Measurements from ENCODE around the gene MEIS2.

MEIS2 gene

GRCh38 chr15:36863570-36863969 lies 236.8 kb downstream of the MEIS2 start:
- DNase-seq = no peak

- DNase-seq = no peak
These were observed 239.6 kb downstream of the MEIS2 start for GRCh38 chr15:36860792-36861191.

DNA sequence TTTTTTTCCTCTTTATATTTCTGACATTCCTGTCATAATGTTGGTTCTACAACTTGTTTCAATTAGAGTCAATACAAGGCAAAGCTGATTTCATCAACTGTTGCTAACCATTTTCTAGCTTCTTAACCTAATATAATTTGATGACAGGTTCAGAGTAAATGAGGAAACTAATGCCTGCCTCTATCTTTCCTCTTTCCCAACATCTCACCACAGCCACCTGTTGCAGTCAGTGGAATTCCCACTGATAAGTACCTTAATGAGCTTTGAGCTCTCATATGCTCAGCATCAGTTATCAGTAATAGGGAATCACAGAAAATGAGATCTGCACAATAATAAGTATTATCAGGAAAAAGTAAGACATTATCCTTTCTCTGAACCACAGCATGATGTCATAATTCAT lies 241.9 kb downstream of the MEIS2 start:
- no peak for DNase-seq

GRCh38 chr15:36856339-36856973 lies 243.9 kb downstream of the MEIS2 start:
- no peak for DNase-seq

DNA sequence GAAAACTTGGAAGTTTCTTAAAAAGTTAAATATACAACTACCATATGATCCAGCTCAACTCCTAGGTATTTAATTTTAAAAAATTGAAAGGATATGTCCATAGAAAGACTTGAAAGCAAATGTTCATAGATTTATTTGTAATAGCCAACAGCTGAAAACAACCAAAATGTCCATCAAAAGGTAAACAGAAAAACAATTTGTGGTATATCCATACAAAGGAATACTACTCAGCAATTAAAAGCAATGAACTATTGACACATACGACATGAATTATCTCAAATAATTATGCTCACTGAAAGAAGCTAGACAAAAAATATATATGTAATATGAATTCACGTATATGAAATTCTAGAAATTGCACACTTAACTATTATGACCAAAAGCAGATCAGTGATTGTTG lies 249.5 kb downstream of the MEIS2 start:
- DNase-seq = no peak

DNA sequence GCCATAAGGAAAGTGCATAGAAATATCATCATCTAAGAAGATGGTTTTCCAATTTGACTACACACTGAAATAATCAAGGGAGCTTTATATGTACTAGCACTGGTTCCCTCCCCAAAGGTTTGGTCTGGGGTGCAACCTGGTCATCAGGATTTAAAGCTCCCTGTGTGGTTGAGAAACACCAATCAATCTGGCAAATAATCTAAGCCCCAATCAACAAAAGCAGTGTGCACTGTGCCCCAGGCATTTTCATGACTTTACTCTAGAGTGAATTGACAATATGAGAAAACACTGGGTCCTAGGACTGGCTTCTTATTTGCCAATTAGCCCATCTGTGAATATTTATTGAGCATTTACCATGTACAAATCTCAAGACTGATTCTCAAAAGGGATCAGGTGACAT lies 255.1 kb downstream of the MEIS2 start:
- DNase-seq = no peak

GRCh38 chr15:36844534-36844998 lies 255.8 kb downstream of the MEIS2 start:
- no peak for DNase-seq

DNA sequence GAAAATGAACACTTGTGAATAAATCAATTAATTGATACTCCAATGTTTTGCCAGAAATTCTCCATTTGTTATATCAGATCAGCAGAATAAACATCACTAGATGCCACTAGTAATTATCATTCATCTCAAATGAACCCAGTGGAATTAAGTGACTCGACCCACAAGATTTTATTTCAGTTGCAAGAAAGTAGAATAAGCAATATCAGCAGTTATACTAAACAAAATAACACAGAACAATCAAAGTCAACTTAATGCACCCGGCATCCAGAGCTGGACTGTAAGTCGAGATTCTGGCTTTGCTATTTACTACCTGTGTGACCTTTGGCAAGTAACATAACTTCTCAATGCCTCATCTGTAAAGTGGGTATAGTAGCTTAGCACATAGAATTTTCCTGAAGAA lies 256.5 kb downstream of the MEIS2 start:
- no peak for DNase-seq

- DNase-seq = no peak
These were observed 259.2 kb downstream of the MEIS2 start for GRCh38 chr15:36841193-36841592.
